Astrocyte (in vitro differentiated cells and primary cell): ENCODE data around the gene CALCOCO2.

Experiments
- EZH2 ChIP-seq: IDR thresholded peaks from 2 replicates; pipeline ENCODE4 v1.6.1; 2012; ENCODE audit warnings: mild to moderate bottlenecking, low read length, inconsistent platforms; ENCODE audit not compliant: insufficient read depth
- TF ChIP-seq, protein P1 (sequence below): IDR thresholded peaks from 2 replicates; pipeline ENCODE4 v1.5.1; 2011; ENCODE audit warnings: low read depth, mild to moderate bottlenecking, inconsistent platforms, low read length, moderate library complexity; ENCODE audit not compliant: insufficient read depth

- TF ChIP-seq, protein P1, sequence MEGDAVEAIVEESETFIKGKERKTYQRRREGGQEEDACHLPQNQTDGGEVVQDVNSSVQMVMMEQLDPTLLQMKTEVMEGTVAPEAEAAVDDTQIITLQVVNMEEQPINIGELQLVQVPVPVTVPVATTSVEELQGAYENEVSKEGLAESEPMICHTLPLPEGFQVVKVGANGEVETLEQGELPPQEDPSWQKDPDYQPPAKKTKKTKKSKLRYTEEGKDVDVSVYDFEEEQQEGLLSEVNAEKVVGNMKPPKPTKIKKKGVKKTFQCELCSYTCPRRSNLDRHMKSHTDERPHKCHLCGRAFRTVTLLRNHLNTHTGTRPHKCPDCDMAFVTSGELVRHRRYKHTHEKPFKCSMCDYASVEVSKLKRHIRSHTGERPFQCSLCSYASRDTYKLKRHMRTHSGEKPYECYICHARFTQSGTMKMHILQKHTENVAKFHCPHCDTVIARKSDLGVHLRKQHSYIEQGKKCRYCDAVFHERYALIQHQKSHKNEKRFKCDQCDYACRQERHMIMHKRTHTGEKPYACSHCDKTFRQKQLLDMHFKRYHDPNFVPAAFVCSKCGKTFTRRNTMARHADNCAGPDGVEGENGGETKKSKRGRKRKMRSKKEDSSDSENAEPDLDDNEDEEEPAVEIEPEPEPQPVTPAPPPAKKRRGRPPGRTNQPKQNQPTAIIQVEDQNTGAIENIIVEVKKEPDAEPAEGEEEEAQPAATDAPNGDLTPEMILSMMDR, result no peak
- no peak for TF ChIP-seq EZH2
Measured at GRCh38 chr17:48841395-48841831, 10.6 kb downstream of the CALCOCO2 start.
